ENCODE results near the gene DPEP2. TPM values are rescaled to one million over a fixed set of nuclear protein-coding genes. Genes with fewer than 3 reads are reported as not detected.

Gene DPEP2
- total RNA-seq, 4 donors from 2014 or later = 0.18 to 6.2 (median 4.0) TPM; not detected in 1

DNA sequence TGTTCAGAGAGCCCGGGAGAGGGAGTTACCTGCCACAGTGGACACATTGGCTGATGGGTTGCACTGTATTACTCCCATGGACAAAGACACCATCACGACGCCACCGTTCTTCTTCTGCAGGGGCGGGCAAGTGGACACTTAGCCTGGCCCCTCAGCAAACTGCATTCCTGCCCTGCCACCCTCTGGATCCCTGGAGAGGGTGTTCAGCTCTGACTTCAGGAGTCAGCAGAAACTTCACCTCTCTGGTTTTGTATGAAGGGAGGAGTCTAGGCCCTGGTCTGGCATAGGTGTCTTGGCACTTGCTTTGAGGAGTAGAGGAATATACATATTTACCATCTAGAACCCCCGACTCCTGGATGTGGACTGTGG is 9.3 kb downstream of the DPEP2 start:
- peaks cover 10 to 23% (median 14%) of the 10 kb centered on the region in 3 donors for H3K4me1 ChIP-seq
- no peak overlapping the region for H3K27ac ChIP-seq
- H3K4me3 ChIP-seq = no peak overlapping the region
- H3K27me3 ChIP-seq = no peaks in the 10 kb centered on the region
- no peak for DNase-seq
- TF ChIP-seq POLR2A (IDR thresholded peaks at IDR 0.05) = no peak
- TF ChIP-seq, protein P1, sequence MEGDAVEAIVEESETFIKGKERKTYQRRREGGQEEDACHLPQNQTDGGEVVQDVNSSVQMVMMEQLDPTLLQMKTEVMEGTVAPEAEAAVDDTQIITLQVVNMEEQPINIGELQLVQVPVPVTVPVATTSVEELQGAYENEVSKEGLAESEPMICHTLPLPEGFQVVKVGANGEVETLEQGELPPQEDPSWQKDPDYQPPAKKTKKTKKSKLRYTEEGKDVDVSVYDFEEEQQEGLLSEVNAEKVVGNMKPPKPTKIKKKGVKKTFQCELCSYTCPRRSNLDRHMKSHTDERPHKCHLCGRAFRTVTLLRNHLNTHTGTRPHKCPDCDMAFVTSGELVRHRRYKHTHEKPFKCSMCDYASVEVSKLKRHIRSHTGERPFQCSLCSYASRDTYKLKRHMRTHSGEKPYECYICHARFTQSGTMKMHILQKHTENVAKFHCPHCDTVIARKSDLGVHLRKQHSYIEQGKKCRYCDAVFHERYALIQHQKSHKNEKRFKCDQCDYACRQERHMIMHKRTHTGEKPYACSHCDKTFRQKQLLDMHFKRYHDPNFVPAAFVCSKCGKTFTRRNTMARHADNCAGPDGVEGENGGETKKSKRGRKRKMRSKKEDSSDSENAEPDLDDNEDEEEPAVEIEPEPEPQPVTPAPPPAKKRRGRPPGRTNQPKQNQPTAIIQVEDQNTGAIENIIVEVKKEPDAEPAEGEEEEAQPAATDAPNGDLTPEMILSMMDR (IDR thresholded peaks at IDR 0.05) = no peak
- WGBS, 2 donors = 81% methylated on average over 2 of the region's 6 CpGs; no CpG with 5 or more reads in 1 of the 2 donors
- H3K36me3 ChIP-seq = no peaks in the 10 kb centered on the region
- intact Hi-C loops (cut with DNase I) = loop anchor here (5.0 kb wide), 1 partner anchor 52 kb away; no protein-coding TSS in a partner anchor
- no peaks in the 10 kb centered on the region for H3K9me3 ChIP-seq

GRCh38 chr16:67989322-67990017 is 9.8 kb downstream of the DPEP2 start:
- peaks cover 12 to 28% (median 14%) of the 10 kb centered on the region in 3 donors for H3K4me1 ChIP-seq
- no peak for TF ChIP-seq POLR2A (IDR thresholded peaks at IDR 0.05)
- TF ChIP-seq, protein P1 (IDR thresholded peaks at IDR 0.05) = no peak
- 80 to 100% methylated on average over 4 to 5 of the region's 8 CpGs for WGBS, 2 donors
- DNase-seq = no peak
- no peak overlapping the region for H3K27ac ChIP-seq
- H3K27me3 ChIP-seq = no peaks in the 10 kb centered on the region
- no peak overlapping the region for H3K4me3 ChIP-seq
- H3K36me3 ChIP-seq = no peaks in the 10 kb centered on the region
- intact Hi-C loops (cut with DNase I) = loop anchor here (5.0 kb wide), 1 partner anchor 53 kb away; no protein-coding TSS in a partner anchor
- no peaks in the 10 kb centered on the region for H3K9me3 ChIP-seq

- Histone ChIP-seq H3K27me3 (no peaks in the 10 kb centered on the region), H3K4me1 (peaks cover 10 to 32% (median 16%) of the 10 kb centered on the region in 3 donors), H3K36me3 (no peaks in the 10 kb centered on the region), H3K9me3 (no peaks in the 10 kb centered on the region), H3K4me3 (no peak overlapping the region), H3K27ac (no peak overlapping the region)
- 67 to 71% methylated on average over 3 of the region's 3 CpGs for WGBS, 2 donors
- intact Hi-C loops (cut with DNase I) = no loop called here
- DNase-seq = no peak
- TF ChIP-seq, protein P1 (IDR thresholded peaks at IDR 0.05) = no peak
- no peak for TF ChIP-seq POLR2A (IDR thresholded peaks at IDR 0.05)
Observed at GRCh38 chr16:67988675-67989074, 10.6 kb downstream of the DPEP2 start.

GRCh38 chr16:67987460-67988160 is 11.7 kb downstream of the DPEP2 start:
- H3K36me3 ChIP-seq = no peaks in the 10 kb centered on the region
- intact Hi-C loops (cut with DNase I) = no loop called here
- H3K4me3 ChIP-seq = no peak overlapping the region
- TF ChIP-seq POLR2A (IDR thresholded peaks at IDR 0.05) = no peak
- TF ChIP-seq, protein P1 (IDR thresholded peaks at IDR 0.05) = no peak
- DNase-seq = no peak
- H3K9me3 ChIP-seq = no peaks in the 10 kb centered on the region
- peak overlapping the region in 1 of 4 donors; percentile 7 for H3K27ac ChIP-seq
- peaks cover 0 to 26% (median 11%) of the 10 kb centered on the region in 3 donors for H3K4me1 ChIP-seq
- WGBS, 2 donors = 66 to 79% methylated on average over 10 of the region's 11 CpGs
- H3K27me3 ChIP-seq = no peaks in the 10 kb centered on the region

GRCh38 chr16:67986949-67987348 is 12.3 kb downstream of the DPEP2 start:
- DNase-seq = no peak
- TF ChIP-seq, protein P1 (IDR thresholded peaks at IDR 0.05) = no peak
- no peak for TF ChIP-seq POLR2A (IDR thresholded peaks at IDR 0.05)
- Histone ChIP-seq H3K27me3 (no peaks in the 10 kb centered on the region), H3K27ac (peak overlapping the region in 1 of 4 donors; percentile 7), H3K9me3 (no peaks in the 10 kb centered on the region), H3K36me3 (no peaks in the 10 kb centered on the region), H3K4me1 (peaks cover 0 to 26% (median 11%) of the 10 kb centered on the region in 3 donors), H3K4me3 (no peak overlapping the region)
- intact Hi-C loops (cut with DNase I) = no loop called here
- 88 to 96% methylated on average over 5 of the region's 5 CpGs for WGBS, 2 donors
